SHP77 treated with DMSO at 0.1 percent for 48 hours (cell line): Measurements from ENCODE around the gene NAT9.

ENCODE experiments used
- DNase-seq: peaks from one replicate; lab custom pipeline; 2025; lab: John Stamatoyannopoulos, UW

The NAT9 gene

GRCh38 chr17:74805591-74805991 is 29.4 kb upstream of the NAT9 start:
- no peak for DNase-seq

- DNase-seq = no peak
These were observed 28.5 kb upstream of the NAT9 start for GRCh38 chr17:74804683-74805082.

- DNase-seq = no peak
These were observed 27.8 kb upstream of the NAT9 start for GRCh38 chr17:74803971-74804370.

GRCh38 chr17:74803388-74803930 is 27.3 kb upstream of the NAT9 start:
- DNase-seq = no peak

- no peak for DNase-seq
These were observed 25.8 kb upstream of the NAT9 start for GRCh38 chr17:74801896-74802295.

GRCh38 chr17:74800531-74800930 is 24.4 kb upstream of the NAT9 start:
- DNase-seq = no peak

GRCh38 chr17:74799097-74799496 is 23.0 kb upstream of the NAT9 start:
- no peak for DNase-seq

- no peak for DNase-seq
These were observed 22.1 kb upstream of the NAT9 start for GRCh38 chr17:74798239-74798707.

GRCh38 chr17:74797824-74798223 is 21.7 kb upstream of the NAT9 start:
- DNase-seq = no peak

- no peak for DNase-seq
These were observed 20.7 kb upstream of the NAT9 start for GRCh38 chr17:74796866-74797265.

GRCh38 chr17:74796211-74796610 is 20.1 kb upstream of the NAT9 start:
- DNase-seq = no peak

- no peak for DNase-seq
These were observed 19.3 kb upstream of the NAT9 start for GRCh38 chr17:74795327-74796020.

- DNase-seq = no peak
These were observed 16.5 kb upstream of the NAT9 start for GRCh38 chr17:74792586-74793105.

GRCh38 chr17:74790161-74791058 is 14.3 kb upstream of the NAT9 start:
- DNase-seq = no peak

GRCh38 chr17:74786431-74787055 is 10.4 kb upstream of the NAT9 start:
- no peak for DNase-seq

GRCh38 chr17:74785981-74786360 is 9.8 kb upstream of the NAT9 start:
- no peak for DNase-seq

GRCh38 chr17:74785096-74785980 is 9.2 kb upstream of the NAT9 start:
- DNase-seq = no peak

GRCh38 chr17:74784125-74784810 is 8.1 kb upstream of the NAT9 start:
- no peak for DNase-seq

GRCh38 chr17:74782571-74782970 is 6.4 kb upstream of the NAT9 start:
- no peak for DNase-seq

GRCh38 chr17:74780443-74781238 is 4.5 kb upstream of the NAT9 start:
- no peak for DNase-seq
